Measurements from ENCODE around the gene HS6ST2. TPM values are rescaled to one million over a fixed set of nuclear protein-coding genes. Genes with fewer than 3 reads are reported as not detected.
A peak's percentile ranks its signal among the peaks of the same experiment; 100 is the strongest.

HS6ST2 gene
- total RNA-seq, 1 experiment from 2014 or later = 3.9 TPM

- no peak for DNase-seq (ENCODE audit: low spot score)
Observed at GRCh38 chrX:132795181-132795580, 163.2 kb downstream of the HS6ST2 start.

GRCh38 chrX:132791714-132792113 is 166.7 kb downstream of the HS6ST2 start:
- no peak for DNase-seq (ENCODE audit: low spot score)

GRCh38 chrX:132790329-132790728 is 168.1 kb downstream of the HS6ST2 start:
- DNase-seq (ENCODE audit: low spot score) = no peak

GRCh38 chrX:132786217-132786616 is 172.2 kb downstream of the HS6ST2 start:
- DNase-seq (ENCODE audit: low spot score) = peak; percentile 48

GRCh38 chrX:132778917-132779316 is 179.5 kb downstream of the HS6ST2 start:
- no peak for DNase-seq (ENCODE audit: low spot score)

- DNase-seq (ENCODE audit: low spot score) = no peak
Observed at GRCh38 chrX:132776486-132777210, 181.8 kb downstream of the HS6ST2 start.

GRCh38 chrX:132775263-132775823 is 183.1 kb downstream of the HS6ST2 start:
- no peak for DNase-seq (ENCODE audit: low spot score)

GRCh38 chrX:132774010-132774714 is 184.3 kb downstream of the HS6ST2 start:
- peak; percentile 28 for DNase-seq (ENCODE audit: low spot score)

GRCh38 chrX:132769609-132770008 is 188.8 kb downstream of the HS6ST2 start:
- DNase-seq (ENCODE audit: low spot score) = no peak

- DNase-seq (ENCODE audit: low spot score) = no peak
Observed at GRCh38 chrX:132766452-132766851, 192.0 kb downstream of the HS6ST2 start.

GRCh38 chrX:132763528-132763927 is 194.9 kb downstream of the HS6ST2 start:
- DNase-seq (ENCODE audit: low spot score) = no peak

- no peak for DNase-seq (ENCODE audit: low spot score)
Observed at GRCh38 chrX:132758759-132759158, 199.7 kb downstream of the HS6ST2 start.

- no peak for DNase-seq (ENCODE audit: low spot score)
Observed at GRCh38 chrX:132757066-132757623, 201.3 kb downstream of the HS6ST2 start.

GRCh38 chrX:132756439-132756838 is 202.0 kb downstream of the HS6ST2 start:
- no peak for DNase-seq (ENCODE audit: low spot score)

GRCh38 chrX:132751063-132751690 is 207.3 kb downstream of the HS6ST2 start:
- no peak for DNase-seq (ENCODE audit: low spot score)

- DNase-seq (ENCODE audit: low spot score) = peak; percentile 44
Observed at GRCh38 chrX:132750331-132751062, 207.9 kb downstream of the HS6ST2 start.

GRCh38 chrX:132749406-132749805 is 209.0 kb downstream of the HS6ST2 start:
- no peak for DNase-seq (ENCODE audit: low spot score)

GRCh38 chrX:132748909-132749308 is 209.5 kb downstream of the HS6ST2 start:
- DNase-seq (ENCODE audit: low spot score) = no peak

- no peak for DNase-seq (ENCODE audit: low spot score)
Observed at GRCh38 chrX:132748268-132748667, 210.2 kb downstream of the HS6ST2 start.

- DNase-seq (ENCODE audit: low spot score) = no peak
Observed at GRCh38 chrX:132745593-132745992, 212.8 kb downstream of the HS6ST2 start.

- DNase-seq (ENCODE audit: low spot score) = no peak
Observed at GRCh38 chrX:132744470-132744869, 214.0 kb downstream of the HS6ST2 start.

Measured in H4 (cell line).